ENCODE data around the gene ATG2B. TPM values are rescaled to one million over a fixed set of nuclear protein-coding genes. Genes with fewer than 3 reads are reported as not detected.

The ATG2B gene, protein sequence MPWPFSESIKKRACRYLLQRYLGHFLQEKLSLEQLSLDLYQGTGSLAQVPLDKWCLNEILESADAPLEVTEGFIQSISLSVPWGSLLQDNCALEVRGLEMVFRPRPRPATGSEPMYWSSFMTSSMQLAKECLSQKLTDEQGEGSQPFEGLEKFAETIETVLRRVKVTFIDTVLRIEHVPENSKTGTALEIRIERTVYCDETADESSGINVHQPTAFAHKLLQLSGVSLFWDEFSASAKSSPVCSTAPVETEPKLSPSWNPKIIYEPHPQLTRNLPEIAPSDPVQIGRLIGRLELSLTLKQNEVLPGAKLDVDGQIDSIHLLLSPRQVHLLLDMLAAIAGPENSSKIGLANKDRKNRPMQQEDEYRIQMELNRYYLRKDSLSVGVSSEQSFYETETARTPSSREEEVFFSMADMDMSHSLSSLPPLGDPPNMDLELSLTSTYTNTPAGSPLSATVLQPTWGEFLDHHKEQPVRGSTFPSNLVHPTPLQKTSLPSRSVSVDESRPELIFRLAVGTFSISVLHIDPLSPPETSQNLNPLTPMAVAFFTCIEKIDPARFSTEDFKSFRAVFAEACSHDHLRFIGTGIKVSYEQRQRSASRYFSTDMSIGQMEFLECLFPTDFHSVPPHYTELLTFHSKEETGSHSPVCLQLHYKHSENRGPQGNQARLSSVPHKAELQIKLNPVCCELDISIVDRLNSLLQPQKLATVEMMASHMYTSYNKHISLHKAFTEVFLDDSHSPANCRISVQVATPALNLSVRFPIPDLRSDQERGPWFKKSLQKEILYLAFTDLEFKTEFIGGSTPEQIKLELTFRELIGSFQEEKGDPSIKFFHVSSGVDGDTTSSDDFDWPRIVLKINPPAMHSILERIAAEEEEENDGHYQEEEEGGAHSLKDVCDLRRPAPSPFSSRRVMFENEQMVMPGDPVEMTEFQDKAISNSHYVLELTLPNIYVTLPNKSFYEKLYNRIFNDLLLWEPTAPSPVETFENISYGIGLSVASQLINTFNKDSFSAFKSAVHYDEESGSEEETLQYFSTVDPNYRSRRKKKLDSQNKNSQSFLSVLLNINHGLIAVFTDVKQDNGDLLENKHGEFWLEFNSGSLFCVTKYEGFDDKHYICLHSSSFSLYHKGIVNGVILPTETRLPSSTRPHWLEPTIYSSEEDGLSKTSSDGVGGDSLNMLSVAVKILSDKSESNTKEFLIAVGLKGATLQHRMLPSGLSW (N-terminal part only)
- 10 to 100 TPM; 26.1 to 30.8 (median 28.2) TPM for total RNA-seq

DNA sequence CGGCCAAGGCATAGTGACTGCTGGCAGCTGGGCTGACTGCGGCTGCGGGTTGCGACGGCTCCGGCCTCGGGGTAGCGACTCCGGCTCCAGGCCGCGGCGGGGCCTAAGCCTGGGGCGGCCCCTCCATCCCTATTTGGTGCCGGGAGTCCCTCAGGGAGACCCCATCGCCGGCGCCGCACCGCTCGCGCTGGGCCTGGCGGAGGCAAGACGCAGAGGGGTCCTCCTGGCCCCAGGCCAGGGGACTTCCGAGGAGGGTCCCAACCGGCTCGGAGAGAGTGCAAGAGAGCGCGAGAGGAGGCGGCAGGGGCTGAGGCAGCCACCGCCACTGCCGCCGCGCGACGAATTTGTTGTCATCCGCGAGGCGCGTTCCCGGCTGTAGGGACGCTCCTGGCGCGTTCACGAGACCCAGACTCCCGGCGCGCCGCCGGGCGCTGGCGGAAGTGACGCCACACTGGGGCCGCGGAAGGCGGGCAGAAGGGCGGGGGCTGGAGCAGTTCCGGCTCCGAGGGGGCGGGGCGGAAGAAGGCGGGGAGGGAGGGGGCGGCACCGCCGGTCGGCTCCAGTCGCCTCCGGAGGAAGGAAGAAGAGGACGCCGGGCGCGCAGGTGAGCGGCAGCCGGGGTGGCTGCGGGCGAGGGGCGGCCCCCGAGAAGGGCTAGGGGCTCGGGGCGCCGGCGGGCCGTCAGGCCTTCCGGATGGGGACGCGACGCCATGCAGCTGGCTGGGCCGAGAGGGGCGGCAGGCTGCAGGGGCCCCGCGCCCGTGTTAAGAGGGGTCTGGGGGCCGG, at the start of gene ATG2B, which contains the start of gene GSKIP:
Gene ATG2B (minus strand): TSS at position 377 of the 786 bp plus-strand sequence. CDS start 365 bp downstream, at position 12.
Gene GSKIP (plus strand): TSS at position 562 of the 786 bp plus-strand sequence. CDS start 18,722 bp downstream, outside the sequence.
- TF ChIP-seq, protein P1, sequence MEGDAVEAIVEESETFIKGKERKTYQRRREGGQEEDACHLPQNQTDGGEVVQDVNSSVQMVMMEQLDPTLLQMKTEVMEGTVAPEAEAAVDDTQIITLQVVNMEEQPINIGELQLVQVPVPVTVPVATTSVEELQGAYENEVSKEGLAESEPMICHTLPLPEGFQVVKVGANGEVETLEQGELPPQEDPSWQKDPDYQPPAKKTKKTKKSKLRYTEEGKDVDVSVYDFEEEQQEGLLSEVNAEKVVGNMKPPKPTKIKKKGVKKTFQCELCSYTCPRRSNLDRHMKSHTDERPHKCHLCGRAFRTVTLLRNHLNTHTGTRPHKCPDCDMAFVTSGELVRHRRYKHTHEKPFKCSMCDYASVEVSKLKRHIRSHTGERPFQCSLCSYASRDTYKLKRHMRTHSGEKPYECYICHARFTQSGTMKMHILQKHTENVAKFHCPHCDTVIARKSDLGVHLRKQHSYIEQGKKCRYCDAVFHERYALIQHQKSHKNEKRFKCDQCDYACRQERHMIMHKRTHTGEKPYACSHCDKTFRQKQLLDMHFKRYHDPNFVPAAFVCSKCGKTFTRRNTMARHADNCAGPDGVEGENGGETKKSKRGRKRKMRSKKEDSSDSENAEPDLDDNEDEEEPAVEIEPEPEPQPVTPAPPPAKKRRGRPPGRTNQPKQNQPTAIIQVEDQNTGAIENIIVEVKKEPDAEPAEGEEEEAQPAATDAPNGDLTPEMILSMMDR (IDR thresholded peaks at IDR 0.05; ENCODE audit: low read depth): no peak

DNA sequence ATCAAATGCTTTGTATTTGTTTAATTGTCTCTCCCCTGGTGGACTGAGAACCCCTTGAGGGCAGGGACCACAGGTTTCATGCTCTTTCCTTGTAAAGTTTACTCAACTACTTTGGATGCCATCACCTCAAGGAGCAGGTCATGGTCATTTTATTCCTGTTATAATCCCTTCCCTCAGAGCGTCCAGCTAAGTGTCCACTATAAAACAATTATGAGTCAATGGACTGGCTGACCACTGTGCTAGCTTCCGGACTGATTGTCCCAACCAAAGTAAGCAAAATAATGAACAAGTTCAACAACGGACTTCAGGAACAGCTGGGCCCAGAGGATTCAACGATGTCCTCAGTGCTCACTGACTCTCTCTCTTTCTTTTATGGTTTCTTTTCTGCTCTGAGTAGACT, 47.0 kb upstream of the ATG2B start:
- TF ChIP-seq, protein P1 (IDR thresholded peaks at IDR 0.05; ENCODE audit: low read depth): no peak

DNA sequence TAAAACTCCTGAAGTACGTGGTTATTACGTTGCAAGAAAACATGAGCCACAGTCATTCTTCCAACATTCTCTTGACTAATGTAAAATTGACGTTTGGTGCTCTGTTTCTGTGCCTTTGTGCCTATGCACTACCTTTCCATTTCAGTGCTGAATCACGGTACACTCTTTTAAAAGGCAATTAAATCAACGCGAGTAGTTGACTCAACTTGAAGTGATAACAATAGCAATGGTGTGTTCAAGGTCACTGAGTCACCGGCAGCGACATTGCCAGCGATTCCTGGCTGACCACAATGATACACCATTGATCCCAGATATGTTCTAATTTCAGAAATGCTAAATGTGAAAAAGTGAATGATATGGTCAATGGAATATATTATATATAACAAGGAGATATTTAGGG, 46.6 kb upstream of the ATG2B start:
- TF ChIP-seq, protein P1 (IDR thresholded peaks at IDR 0.05; ENCODE audit: low read depth): no peak

DNA sequence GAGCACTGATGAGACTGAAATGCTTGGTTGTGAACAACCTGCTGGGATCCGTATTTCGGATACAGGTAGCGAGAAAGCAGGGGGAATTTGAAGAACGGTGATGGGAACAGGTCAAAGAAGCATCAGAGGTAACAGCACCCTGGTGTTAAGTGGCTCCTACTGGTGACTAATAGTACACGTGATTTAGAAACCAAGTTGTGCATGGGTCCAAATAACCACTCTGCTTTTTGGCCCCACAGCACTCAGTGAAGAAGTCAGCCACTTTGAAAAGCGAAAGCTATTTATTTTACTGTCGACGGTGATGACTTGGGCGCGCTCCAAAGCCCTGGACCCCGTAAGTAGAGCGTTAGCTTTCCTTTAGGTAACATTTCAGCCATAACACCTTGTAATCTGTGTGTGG, 45.5 kb upstream of the ATG2B start:
- TF ChIP-seq, protein P1 (IDR thresholded peaks at IDR 0.05; ENCODE audit: low read depth): no peak

DNA sequence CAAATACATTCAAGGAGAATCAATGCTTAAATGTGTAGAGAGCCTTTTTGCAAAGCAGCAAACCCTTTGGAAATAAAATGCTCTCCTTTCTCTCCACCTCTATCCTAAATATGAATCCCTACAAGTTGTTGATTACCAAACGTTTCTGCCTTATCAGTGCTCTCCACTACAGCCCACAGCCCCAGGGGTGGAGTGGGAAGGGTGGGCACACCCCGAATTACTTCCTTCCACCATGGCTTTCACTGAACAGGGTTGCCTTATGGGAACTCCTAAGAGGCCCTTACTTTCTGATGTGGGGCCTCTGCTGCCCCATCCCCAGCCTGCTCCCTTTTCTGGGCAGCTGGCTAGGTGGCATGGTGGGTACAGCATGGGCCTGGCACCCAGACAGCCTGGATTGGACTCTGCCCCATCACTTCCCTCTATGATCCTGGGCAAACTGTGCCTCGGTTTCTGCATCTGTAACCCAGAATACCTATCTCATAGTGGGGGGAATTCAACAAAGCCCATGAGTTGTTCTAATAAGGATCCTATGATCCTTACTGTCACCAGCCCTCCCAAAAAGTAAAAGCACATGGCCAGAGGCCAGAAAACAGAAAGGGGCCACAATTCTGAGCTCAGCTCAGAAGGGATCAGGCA, 44.9 kb upstream of the ATG2B start:
- TF ChIP-seq, protein P1 (IDR thresholded peaks at IDR 0.05; ENCODE audit: low read depth): no peak

DNA sequence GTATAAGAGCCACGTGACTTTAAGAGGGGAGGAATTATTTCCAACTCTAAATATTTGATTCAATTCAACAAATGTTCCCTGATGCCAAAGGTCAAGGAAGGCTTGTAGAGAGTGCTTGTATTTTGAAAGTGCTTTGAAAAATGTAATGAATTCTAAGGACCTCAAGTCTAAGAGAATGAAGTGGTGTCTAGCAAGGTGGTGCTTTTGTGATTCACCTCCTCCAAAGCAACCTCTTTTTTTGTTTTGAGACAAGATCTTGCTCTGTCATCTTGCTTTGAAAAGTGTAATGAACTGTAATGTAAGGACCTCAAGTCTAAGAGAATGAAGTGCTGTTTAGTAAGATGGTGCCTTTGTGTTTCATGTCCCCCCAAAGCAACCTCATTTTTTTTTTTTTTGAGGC, 42.5 kb upstream of the ATG2B start:
- TF ChIP-seq, protein P1 (IDR thresholded peaks at IDR 0.05; ENCODE audit: low read depth): no peak
